ENCODE data around the gene FKBP8. TPM values are rescaled to one million over a fixed set of nuclear protein-coding genes. Genes with fewer than 3 reads are reported as not detected.

Gene FKBP8
- total and polyA plus RNA-seq, 2 experiments from 2014 or later = 183 to 247 TPM

DNA sequence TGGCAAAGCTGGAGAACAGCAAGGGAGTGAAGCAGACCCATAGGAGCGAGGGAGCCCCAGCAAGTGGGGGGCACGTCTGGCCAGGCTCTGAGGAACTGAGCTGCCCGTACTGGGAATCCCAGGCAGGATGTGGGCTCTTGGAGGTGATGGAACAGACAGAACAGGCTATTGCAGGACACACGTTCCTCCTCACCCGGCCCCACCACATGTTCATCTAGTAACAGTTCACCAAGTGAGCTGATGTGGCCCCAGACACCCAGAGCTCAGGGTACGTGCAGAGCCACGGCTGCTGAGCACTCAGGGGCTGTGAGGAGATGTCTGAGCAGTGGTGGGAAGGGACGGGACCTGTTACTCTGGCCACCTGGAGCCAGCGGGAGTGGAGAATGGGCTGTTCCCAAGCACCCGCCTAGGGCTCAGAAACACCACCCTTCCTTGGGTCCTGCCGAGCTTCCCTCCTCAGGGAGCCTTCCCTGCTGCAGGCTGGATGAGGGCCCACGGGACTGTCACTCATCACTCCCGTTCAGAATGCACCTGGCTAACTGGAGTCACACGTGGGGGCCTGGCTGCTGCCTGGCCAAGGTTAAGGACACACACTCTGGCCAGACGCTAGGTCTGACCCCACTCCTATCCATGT, 39.9 kb downstream of the FKBP8 start:
- peak overlapping the region; percentile 81 for H3K27ac ChIP-seq
- no peak for DNase-seq (ENCODE audit: low spot score)
- no peaks in the 10 kb centered on the region for H3K9me2 ChIP-seq (replicated peaks; ENCODE audit: insufficient read depth)
- peaks cover 98% of the 10 kb centered on the region for H3K79me2 ChIP-seq
- no peaks in the 10 kb centered on the region for H3K27me3 ChIP-seq
- peaks cover 94% of the 10 kb centered on the region for H4K20me1 ChIP-seq (ENCODE audit: insufficient read depth, poor library complexity, severe bottlenecking)
- H3K4me1 ChIP-seq (ENCODE audit: insufficient read depth) = peaks cover 42% of the 10 kb centered on the region
- H3K4me3 ChIP-seq = no peak overlapping the region
- no peak overlapping the region for H2AFZ ChIP-seq
- TF ChIP-seq EZH2phosphoT487 (IDR thresholded peaks at IDR 0.05; ENCODE audit: low read depth, severe bottlenecking, unreplicated experiment) = no peak
- no peak for TF ChIP-seq CTCF (IDR thresholded peaks at IDR 0.05; ENCODE audit: poor library complexity)
- TF ChIP-seq EZH2 (IDR thresholded peaks at IDR 0.05; ENCODE audit: borderline replicate concordance) = no peak
- no peaks in the 10 kb centered on the region for H3K9me3 ChIP-seq (ENCODE audit: low read depth)
- H3K4me2 ChIP-seq = peak overlapping the region; percentile 28
- no peaks in the 10 kb centered on the region for H3K36me3 ChIP-seq (replicated peaks; ENCODE audit: insufficient read depth, low read depth)
- 81% methylated on average over 15 of the region's 15 CpGs for WGBS (ENCODE audit: low lambda C conversion rate, missing lambda C conversion rate)

- Histone ChIP-seq H3K9me3 (ENCODE audit: low read depth) (no peaks in the 10 kb centered on the region), H2AFZ (no peak overlapping the region), H3K27me3 (no peaks in the 10 kb centered on the region), H3K4me3 (no peak overlapping the region), H3K79me2 (peaks cover 98% of the 10 kb centered on the region), H3K9me2 (replicated peaks; ENCODE audit: insufficient read depth) (no peaks in the 10 kb centered on the region), H3K27ac (peak overlapping the region; percentile 81), H3K4me2 (no peak overlapping the region), H3K36me3 (replicated peaks; ENCODE audit: insufficient read depth, low read depth) (no peaks in the 10 kb centered on the region), H4K20me1 (ENCODE audit: insufficient read depth, poor library complexity, severe bottlenecking) (peaks cover 94% of the 10 kb centered on the region), H3K4me1 (ENCODE audit: insufficient read depth) (peaks cover 37% of the 10 kb centered on the region)
- no peak for DNase-seq (ENCODE audit: low spot score)
- no peak for TF ChIP-seq EZH2 (IDR thresholded peaks at IDR 0.05; ENCODE audit: borderline replicate concordance)
- TF ChIP-seq EZH2phosphoT487 (IDR thresholded peaks at IDR 0.05; ENCODE audit: low read depth, severe bottlenecking, unreplicated experiment) = no peak
- TF ChIP-seq CTCF (IDR thresholded peaks at IDR 0.05; ENCODE audit: poor library complexity) = no peak
- WGBS (ENCODE audit: low lambda C conversion rate, missing lambda C conversion rate) = 93% methylated on average over 17 of the region's 17 CpGs
These were observed 40.6 kb downstream of the FKBP8 start for GRCh38 chr19:18502638-18503294.

DNA sequence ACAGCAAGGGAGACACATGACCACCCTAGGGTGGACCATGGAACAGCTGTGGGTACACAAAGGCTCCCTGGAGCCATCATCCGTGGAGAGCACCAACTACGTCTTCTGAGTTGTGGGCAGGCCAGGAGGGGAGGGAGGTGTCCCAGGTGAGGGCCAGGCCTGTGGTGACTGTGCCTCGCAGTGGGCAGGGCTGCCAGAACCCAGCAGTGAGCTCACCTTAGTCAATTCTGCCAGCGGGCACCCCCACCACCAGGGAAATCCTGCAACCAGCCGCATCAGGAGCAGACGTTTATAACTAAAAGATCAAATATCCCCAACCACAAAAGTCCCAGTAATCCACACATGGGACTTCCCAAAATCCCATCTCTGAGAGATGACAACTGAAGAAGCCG, 41.1 kb downstream of the FKBP8 start:
- H3K79me2 ChIP-seq = peaks cover 98% of the 10 kb centered on the region
- H3K27ac ChIP-seq = peak overlapping the region; percentile 81
- H3K27me3 ChIP-seq = no peaks in the 10 kb centered on the region
- 82% methylated on average over 7 of the region's 7 CpGs for WGBS (ENCODE audit: low lambda C conversion rate, missing lambda C conversion rate)
- H3K9me2 ChIP-seq (replicated peaks; ENCODE audit: insufficient read depth) = no peaks in the 10 kb centered on the region
- no peak overlapping the region for H3K4me3 ChIP-seq
- H3K36me3 ChIP-seq (replicated peaks; ENCODE audit: insufficient read depth, low read depth) = no peaks in the 10 kb centered on the region
- peaks cover 32% of the 10 kb centered on the region for H3K4me1 ChIP-seq (ENCODE audit: insufficient read depth)
- TF ChIP-seq EZH2 (IDR thresholded peaks at IDR 0.05; ENCODE audit: borderline replicate concordance) (no peak), CTCF (IDR thresholded peaks at IDR 0.05; ENCODE audit: poor library complexity) (no peak), EZH2phosphoT487 (IDR thresholded peaks at IDR 0.05; ENCODE audit: low read depth, severe bottlenecking, unreplicated experiment) (no peak)
- peaks cover 94% of the 10 kb centered on the region for H4K20me1 ChIP-seq (ENCODE audit: insufficient read depth, poor library complexity, severe bottlenecking)
- H2AFZ ChIP-seq = no peak overlapping the region
- DNase-seq (ENCODE audit: low spot score) = no peak
- no peak overlapping the region for H3K4me2 ChIP-seq
- H3K9me3 ChIP-seq (ENCODE audit: low read depth) = no peaks in the 10 kb centered on the region
